Omental fat pad (tissue), 4 donors: ENCODE results near the gene ADAMTSL3. TPM values are rescaled to one million over a fixed set of nuclear protein-coding genes. Genes with fewer than 3 reads are reported as not detected.

Experiments
- ATAC-seq: fragments of 150-250 bp; one replicate; pipeline ENCODE4 v1.9.1; 2016; ENCODE audit warnings: mild to moderate bottlenecking, moderate library complexity; ENCODE audit not compliant: low FRiP score
- DNase-seq: peaks from one replicate; pipeline ENCODE4 v3.0.0-alpha.2; 2019; ENCODE audit warnings: low spot score
- total RNA-seq, 4 donors: library from RNA; depleted of rRNA; stranded (reverse); fragments of >200 nt; gene quantifications; one replicate each; pipeline ENCODE4 v1.1.0, GENCODE V29; 2016
- TF ChIP-seq, protein P1 (sequence below), 3 donors: fragments of 450-650 bp; IDR thresholded peaks; one replicate each; pipeline ENCODE4 v1.5.1; 2016 to 2017; ENCODE audit warnings: antibody characterized with exemption in 3 of 3, mild to moderate bottlenecking in 3 of 3, moderate library complexity in 2 of 3

Gene ADAMTSL3
- total RNA-seq, 4 donors from 2014 or later = 4.9 to 28.1 (median 8.4) TPM

GRCh38 chr15:83612898-83613635 lies 40.9 kb upstream of the ADAMTSL3 start:
- TF ChIP-seq, protein P1, sequence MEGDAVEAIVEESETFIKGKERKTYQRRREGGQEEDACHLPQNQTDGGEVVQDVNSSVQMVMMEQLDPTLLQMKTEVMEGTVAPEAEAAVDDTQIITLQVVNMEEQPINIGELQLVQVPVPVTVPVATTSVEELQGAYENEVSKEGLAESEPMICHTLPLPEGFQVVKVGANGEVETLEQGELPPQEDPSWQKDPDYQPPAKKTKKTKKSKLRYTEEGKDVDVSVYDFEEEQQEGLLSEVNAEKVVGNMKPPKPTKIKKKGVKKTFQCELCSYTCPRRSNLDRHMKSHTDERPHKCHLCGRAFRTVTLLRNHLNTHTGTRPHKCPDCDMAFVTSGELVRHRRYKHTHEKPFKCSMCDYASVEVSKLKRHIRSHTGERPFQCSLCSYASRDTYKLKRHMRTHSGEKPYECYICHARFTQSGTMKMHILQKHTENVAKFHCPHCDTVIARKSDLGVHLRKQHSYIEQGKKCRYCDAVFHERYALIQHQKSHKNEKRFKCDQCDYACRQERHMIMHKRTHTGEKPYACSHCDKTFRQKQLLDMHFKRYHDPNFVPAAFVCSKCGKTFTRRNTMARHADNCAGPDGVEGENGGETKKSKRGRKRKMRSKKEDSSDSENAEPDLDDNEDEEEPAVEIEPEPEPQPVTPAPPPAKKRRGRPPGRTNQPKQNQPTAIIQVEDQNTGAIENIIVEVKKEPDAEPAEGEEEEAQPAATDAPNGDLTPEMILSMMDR (IDR thresholded peaks at IDR 0.05) = no peak
- DNase-seq = no peak
- ATAC-seq = no peak

- ATAC-seq (no peak), DNase-seq (no peak)
- TF ChIP-seq, protein P1 (IDR thresholded peaks at IDR 0.05) = no peak
Measured at GRCh38 chr15:83613714-83614113, 40.2 kb upstream of the ADAMTSL3 start.

DNA sequence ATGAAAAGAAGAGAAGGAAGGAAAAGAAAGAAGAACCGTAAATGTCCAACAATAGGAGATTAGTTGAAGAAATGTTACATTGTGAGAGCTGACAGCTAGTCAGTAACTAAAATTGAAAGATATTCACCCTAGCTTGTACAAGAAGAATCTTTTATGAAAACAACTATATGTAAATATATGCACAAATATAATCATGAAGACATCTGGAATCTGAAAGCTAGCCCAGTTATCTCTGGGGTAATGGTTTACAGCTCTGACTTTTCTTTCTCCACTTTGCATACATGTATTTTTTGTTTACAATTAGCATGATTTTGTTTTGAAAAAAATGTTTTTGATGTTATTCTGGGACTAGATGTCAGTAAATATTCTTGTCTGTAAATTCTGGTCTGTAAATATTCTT lies 37.1 kb upstream of the ADAMTSL3 start:
- TF ChIP-seq, protein P1 (IDR thresholded peaks at IDR 0.05) = no peak
- no peak for DNase-seq
- no peak for ATAC-seq

DNA sequence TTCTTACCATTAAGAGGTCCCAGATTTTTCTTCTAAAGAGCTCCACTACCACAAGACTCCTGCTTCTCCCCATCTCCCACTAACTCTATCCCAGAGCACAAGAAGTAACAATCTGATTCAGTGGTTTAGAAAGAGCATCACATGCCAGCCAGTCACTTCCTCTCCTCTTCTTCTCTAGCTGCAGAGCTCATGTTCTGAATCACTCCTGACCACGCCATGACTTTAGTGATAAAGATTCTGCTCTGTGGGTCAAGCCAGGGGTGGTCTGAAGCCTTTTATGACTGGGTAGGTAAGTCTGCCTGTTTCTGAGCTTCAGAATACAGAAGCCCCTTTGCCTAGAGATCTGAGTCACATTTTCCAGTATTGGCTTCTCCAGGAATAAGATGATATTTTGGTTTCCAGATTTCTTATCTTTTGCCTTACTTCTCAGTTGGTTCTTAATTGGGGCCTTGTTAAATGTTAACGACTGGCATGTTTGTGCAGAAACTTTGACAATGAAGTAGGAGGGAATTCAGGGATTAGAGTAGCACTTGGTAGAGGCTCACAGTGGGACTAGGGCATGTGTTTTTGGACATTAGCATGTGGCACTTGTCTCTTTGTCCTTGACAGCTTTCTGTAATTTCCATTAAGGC lies 27.6 kb upstream of the ADAMTSL3 start:
- TF ChIP-seq, protein P1 (IDR thresholded peaks at IDR 0.05) = no peak
- no peak for ATAC-seq
- no peak for DNase-seq

DNA sequence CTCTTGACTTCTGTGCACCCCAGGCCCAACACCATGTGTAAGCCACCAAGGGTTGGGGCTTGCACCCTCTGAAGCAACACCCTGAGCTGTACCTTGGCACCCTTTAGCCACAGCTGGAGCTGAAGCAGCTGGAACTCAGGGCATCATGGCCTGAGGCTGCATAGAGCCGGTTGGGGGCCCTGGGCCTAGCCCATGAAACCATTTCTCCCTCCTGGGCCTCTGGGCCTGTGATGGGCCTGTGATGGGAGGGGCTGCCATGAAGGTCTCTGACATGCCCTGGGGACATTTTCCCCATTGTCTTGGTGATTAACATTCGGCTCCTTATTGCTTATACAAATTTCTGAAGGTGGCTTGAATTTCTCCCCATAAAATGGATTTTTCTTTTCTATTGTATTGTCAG lies 22.4 kb upstream of the ADAMTSL3 start:
- DNase-seq = no peak
- TF ChIP-seq, protein P1 (IDR thresholded peaks at IDR 0.05) = no peak
- no peak for ATAC-seq

GRCh38 chr15:83643201-83643600 lies 10.7 kb upstream of the ADAMTSL3 start:
- no peak for ATAC-seq
- DNase-seq = no peak
- TF ChIP-seq, protein P1 (IDR thresholded peaks at IDR 0.05) = no peak

- DNase-seq (no peak), ATAC-seq (no peak)
- TF ChIP-seq, protein P1 (IDR thresholded peaks at IDR 0.05) = no peak
Measured at GRCh38 chr15:83644439-83644838, 9.5 kb upstream of the ADAMTSL3 start.
